ENCODE results near the gene AMIGO3. TPM values are rescaled to one million over a fixed set of nuclear protein-coding genes. Genes with fewer than 3 reads are reported as not detected.

AMIGO3 gene
- polyA plus RNA-seq, 1 donor (not counting 4 experiments of a cell fraction or from before 2014, with no cell fraction given) = 0.03 TPM

DNA sequence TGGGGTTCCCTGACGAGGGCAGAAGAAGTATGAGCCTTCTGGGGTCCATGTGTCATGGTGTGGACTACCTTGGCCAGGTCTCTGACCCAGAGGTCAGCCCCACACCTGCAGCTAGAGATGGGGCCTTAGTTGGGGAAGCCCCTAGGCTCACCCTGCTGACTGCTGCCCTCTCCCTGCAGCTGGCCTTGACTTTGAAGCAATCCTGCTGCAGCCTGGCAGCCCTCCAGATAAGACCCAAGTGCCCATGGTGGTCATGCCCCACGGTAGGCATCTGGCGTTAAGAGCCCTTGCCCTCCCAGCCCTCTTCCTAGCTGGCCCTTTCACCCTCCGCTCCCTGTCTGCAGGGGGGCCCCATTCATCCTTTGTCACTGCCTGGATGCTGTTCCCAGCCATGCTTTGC lies 37.9 kb downstream of the AMIGO3 start:
- Histone ChIP-seq H2AFZ (ENCODE audit: control insufficient read depth, low read length) (no peak overlapping the region), H3K27me3 (ENCODE audit: control insufficient read depth, extremely low read depth, insufficient read depth, low read length) (no peaks in the 10 kb centered on the region), H3K9ac (ENCODE audit: control insufficient read depth, extremely low read depth, insufficient read depth, low read length) (no peak overlapping the region), H3K4me3 (ENCODE audit: control insufficient read depth in 2 of 3, extremely low read depth in 1 of 3, insufficient read depth in 2 of 3, low read depth in 1 of 3, low read length in 3 of 3) (no peak overlapping the region), H3K9me3 (ENCODE audit: control insufficient read depth, low read depth, low read length) (no peaks in the 10 kb centered on the region), H4K20me1 (ENCODE audit: control insufficient read depth, extremely low read depth, insufficient read depth, low read length) (no peaks in the 10 kb centered on the region), H3K4me1 (ENCODE audit: control insufficient read depth, extremely low read depth, insufficient read depth, low read length) (no peaks in the 10 kb centered on the region), H3K36me3 (ENCODE audit: control insufficient read depth in 2 of 2, extremely low read depth in 1 of 2, insufficient read depth in 2 of 2, low read length in 2 of 2) (peaks cover 54 to 64% of the 10 kb centered on the region in 2 experiments), H3K9me1 (ENCODE audit: control insufficient read depth, extremely low read depth, insufficient read depth, low read length) (no peaks in the 10 kb centered on the region), H3K4me2 (ENCODE audit: control insufficient read depth, extremely low read depth, insufficient read depth, low read depth, low read length) (no peak overlapping the region), H3K79me2 (ENCODE audit: control insufficient read depth, insufficient read depth, low read length) (peaks cover 6% of the 10 kb centered on the region), H3K27ac (ENCODE audit: control insufficient read depth, insufficient read depth, low read length) (no peak overlapping the region)
- DNase-seq (ENCODE audit: low read depth, low spot score) = no peak
- TF ChIP-seq, protein P1, sequence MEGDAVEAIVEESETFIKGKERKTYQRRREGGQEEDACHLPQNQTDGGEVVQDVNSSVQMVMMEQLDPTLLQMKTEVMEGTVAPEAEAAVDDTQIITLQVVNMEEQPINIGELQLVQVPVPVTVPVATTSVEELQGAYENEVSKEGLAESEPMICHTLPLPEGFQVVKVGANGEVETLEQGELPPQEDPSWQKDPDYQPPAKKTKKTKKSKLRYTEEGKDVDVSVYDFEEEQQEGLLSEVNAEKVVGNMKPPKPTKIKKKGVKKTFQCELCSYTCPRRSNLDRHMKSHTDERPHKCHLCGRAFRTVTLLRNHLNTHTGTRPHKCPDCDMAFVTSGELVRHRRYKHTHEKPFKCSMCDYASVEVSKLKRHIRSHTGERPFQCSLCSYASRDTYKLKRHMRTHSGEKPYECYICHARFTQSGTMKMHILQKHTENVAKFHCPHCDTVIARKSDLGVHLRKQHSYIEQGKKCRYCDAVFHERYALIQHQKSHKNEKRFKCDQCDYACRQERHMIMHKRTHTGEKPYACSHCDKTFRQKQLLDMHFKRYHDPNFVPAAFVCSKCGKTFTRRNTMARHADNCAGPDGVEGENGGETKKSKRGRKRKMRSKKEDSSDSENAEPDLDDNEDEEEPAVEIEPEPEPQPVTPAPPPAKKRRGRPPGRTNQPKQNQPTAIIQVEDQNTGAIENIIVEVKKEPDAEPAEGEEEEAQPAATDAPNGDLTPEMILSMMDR (optimal IDR thresholded peaks at IDR 0.05 in 1 of 3, IDR thresholded peaks at IDR 0.05 in 1 of 3, conservative IDR thresholded peaks at IDR 0.05 in 1 of 3; ENCODE audit: extremely low read depth in 1 of 3, insufficient read depth in 2 of 3, low read length in 3 of 3) = no peak
- no peak for TF ChIP-seq EZH2 (IDR thresholded peaks at IDR 0.05; ENCODE audit: low read length)
- no peak for FAIRE-seq
- dilution Hi-C loops (cut with MboI; ENCODE audit: extremely low pct_ligation_motif_present, low sequenced_read_pairs) = no loop called here

DNA sequence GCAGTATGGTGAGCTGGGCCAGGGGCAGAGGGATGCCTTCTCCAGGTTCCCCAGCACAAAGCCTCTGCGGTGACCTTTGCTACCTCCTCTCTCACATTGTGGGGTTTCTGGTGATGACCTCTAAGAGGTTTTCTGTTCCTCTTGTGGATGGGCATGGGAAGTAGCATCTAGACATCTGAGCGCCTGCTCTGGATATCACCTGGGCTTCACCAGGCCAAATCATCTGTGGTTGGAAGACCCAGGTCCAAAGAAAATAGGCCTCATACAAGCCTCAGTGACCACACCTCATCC lies 38.3 kb downstream of the AMIGO3 start:
- Histone ChIP-seq H3K4me3 (ENCODE audit: control insufficient read depth in 2 of 3, extremely low read depth in 1 of 3, insufficient read depth in 2 of 3, low read depth in 1 of 3, low read length in 3 of 3) (no peak overlapping the region), H3K4me1 (ENCODE audit: control insufficient read depth, extremely low read depth, insufficient read depth, low read length) (no peaks in the 10 kb centered on the region), H3K9me3 (ENCODE audit: control insufficient read depth, low read depth, low read length) (no peaks in the 10 kb centered on the region), H3K4me2 (ENCODE audit: control insufficient read depth, extremely low read depth, insufficient read depth, low read depth, low read length) (no peak overlapping the region), H2AFZ (ENCODE audit: control insufficient read depth, low read length) (no peak overlapping the region), H3K27ac (ENCODE audit: control insufficient read depth, insufficient read depth, low read length) (no peak overlapping the region), H3K79me2 (ENCODE audit: control insufficient read depth, insufficient read depth, low read length) (peaks cover 8% of the 10 kb centered on the region), H3K9me1 (ENCODE audit: control insufficient read depth, extremely low read depth, insufficient read depth, low read length) (no peaks in the 10 kb centered on the region), H3K36me3 (ENCODE audit: control insufficient read depth in 2 of 2, extremely low read depth in 1 of 2, insufficient read depth in 2 of 2, low read length in 2 of 2) (peaks cover 57 to 67% of the 10 kb centered on the region in 2 experiments), H3K27me3 (ENCODE audit: control insufficient read depth, extremely low read depth, insufficient read depth, low read length) (no peaks in the 10 kb centered on the region), H3K9ac (ENCODE audit: control insufficient read depth, extremely low read depth, insufficient read depth, low read length) (no peak overlapping the region), H4K20me1 (ENCODE audit: control insufficient read depth, extremely low read depth, insufficient read depth, low read length) (no peaks in the 10 kb centered on the region)
- TF ChIP-seq EZH2 (IDR thresholded peaks at IDR 0.05; ENCODE audit: low read length) = no peak
- TF ChIP-seq, protein P1 (optimal IDR thresholded peaks at IDR 0.05 in 1 of 3, IDR thresholded peaks at IDR 0.05 in 1 of 3, conservative IDR thresholded peaks at IDR 0.05 in 1 of 3; ENCODE audit: extremely low read depth in 1 of 3, insufficient read depth in 2 of 3, low read length in 3 of 3) = no peak
- no peak for FAIRE-seq
- dilution Hi-C loops (cut with MboI; ENCODE audit: extremely low pct_ligation_motif_present, low sequenced_read_pairs) = no loop called here
- DNase-seq (ENCODE audit: low read depth, low spot score) = no peak
